Measurements from ENCODE around the gene ABHD14A. TPM values are rescaled to one million over a fixed set of nuclear protein-coding genes. Genes with fewer than 3 reads are reported as not detected.
"Not testable (repeated sequence)": the region's sequence is repeated elsewhere in the genome, so short reads cannot be mapped to it uniquely, and the experiment has no call there.

The ABHD14A gene
- total RNA-seq, 2 experiments from 2014 or later: 6.3 to 7.5 TPM

DNA sequence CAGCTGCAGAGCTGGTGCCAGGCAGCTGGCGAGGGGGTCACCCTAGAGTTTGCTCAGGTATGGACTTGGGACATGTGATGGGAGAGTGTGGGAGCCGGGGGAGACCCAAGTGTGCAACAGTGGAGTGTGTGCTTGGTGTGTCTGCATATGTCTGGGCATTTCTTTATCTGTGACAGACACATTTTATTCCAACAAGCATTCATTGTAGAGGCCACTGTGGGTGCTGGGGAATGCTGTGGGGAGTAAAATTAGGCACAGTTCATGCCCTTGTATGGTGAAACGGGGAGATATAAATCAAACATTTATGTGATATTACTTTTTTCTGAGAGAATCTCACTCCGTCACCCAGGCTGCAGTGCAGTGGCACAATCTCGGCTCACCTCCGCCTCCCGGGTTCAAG, 12.7 kb downstream of the ABHD14A start:
- H3K4me3 Mint-ChIP-seq: no peak overlapping the region
- H3K36me3 Mint-ChIP-seq (ENCODE audit: low read depth): peaks cover 15% of the 10 kb centered on the region
- POLR2A ChIA-PET: interaction anchor here (1.7 kb wide), 1 partner anchor 8 kb away, joined by 5 read pairs; the partner anchor contains the start of gene RPL29
- peaks cover 19% of the 10 kb centered on the region for H3K4me1 Mint-ChIP-seq
- DNase-seq (no peak), ATAC-seq (no peak)
- CTCF ChIA-PET: interaction anchor here (1.2 kb wide), 1 partner anchor 14 kb away, joined by 4 read pairs; the partner anchor contains the start of gene ABHD14B
- H3K27me3 Mint-ChIP-seq: no peaks in the 10 kb centered on the region
- no peaks in the 10 kb centered on the region for H3K9me3 Mint-ChIP-seq (ENCODE audit: low read depth)
- H3K27ac Mint-ChIP-seq: no peak overlapping the region
- intact Hi-C loops (cut with DNase I, micrococcal nuclease): no loop called here

DNA sequence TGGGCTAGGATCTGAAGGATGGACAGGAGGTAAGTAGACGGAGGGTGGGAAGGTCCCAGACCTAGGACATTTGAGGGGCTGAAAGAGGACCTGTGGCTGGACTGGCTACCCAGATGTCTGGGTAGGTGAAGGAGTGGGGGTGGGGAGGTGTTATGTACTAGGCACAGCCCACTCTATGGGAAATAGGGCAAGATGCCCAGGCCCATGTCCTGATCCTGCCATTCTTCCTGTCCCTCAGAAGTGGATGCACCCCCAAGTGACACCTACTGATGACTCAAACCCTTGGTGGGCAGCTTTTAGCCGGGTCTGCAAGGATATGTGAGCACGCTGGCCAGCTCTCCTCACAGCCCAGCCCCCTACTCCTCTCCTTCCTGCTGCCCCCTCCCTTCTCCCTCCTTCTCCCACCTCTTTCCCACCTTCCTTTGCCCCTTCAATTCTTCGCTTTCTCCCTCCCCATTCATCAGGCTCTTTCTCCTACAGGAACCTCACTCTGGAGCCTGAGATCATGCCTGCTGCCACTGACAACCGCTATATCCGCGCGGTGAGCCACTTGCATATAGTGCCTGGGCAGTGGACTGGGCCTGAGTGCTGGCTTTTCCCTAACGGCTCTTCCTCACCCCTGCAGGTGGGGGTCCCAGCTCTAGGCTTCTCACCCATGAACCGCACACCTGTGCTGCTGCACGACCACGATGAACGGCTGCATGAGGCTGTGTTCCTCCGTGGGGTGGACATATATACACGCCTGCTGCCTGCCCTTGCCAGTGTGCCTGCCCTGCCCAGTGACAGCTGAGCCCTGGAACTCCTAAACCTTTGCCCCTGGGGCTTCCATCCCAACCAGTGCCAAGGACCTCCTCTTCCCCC, 13.7 kb downstream of the ABHD14A start:
- CTCF ChIA-PET: interaction anchor here (1.6 kb wide), 1 partner anchor 15 kb away, joined by 3 read pairs; the partner anchor contains the start of gene ABHD14B
- DNase-seq: no peak
- no peak for ATAC-seq
- Mint-ChIP-seq H3K27me3 (no peaks in the 10 kb centered on the region), H3K36me3 (ENCODE audit: low read depth) (peaks cover 23% of the 10 kb centered on the region), H3K4me1 (peaks cover 22% of the 10 kb centered on the region), H3K4me3 (no peak overlapping the region), H3K27ac (peak overlapping the region; percentile 15), H3K9me3 (ENCODE audit: low read depth) (no peaks in the 10 kb centered on the region)
- intact Hi-C loops (cut with DNase I, micrococcal nuclease): no loop called here
- POLR2A ChIA-PET: no interaction called here

DNA sequence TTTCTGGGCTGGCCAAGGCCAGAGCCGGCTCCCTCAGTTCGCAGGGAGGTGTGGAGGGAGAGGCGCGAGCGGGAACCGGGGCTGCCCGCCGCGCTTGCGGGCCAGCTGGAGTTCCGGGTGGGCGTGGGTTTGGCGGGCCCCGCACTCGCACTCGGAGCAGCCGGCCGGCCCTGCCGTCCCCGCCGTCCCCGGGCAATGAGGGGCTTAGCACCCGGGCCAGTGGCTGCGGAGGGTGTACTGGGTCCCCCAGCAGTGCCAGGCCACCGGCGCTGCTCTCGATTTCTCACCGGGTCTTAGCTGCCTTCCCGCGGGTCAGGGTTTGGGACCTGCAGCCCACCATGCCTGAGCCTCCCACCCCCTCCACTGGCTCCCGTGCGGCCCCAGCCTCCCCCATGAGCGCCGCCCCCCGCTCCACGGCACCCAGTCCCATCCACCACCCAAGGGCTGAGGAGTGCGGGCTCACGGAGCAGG, 15.7 kb downstream of the ABHD14A start:
- intact Hi-C loops (cut with DNase I, micrococcal nuclease): loop anchor here (10.0 kb wide), 2 partner anchors 284 to 1354 kb away; partner anchors contain the start of genes DCP1A (in 1 of the 2) and WDR82 (in 1 of the 2)
- Mint-ChIP-seq H3K36me3 (ENCODE audit: low read depth) (peaks cover 43% of the 10 kb centered on the region), H3K4me1 (peaks cover 23% of the 10 kb centered on the region)
- H3K27ac Mint-ChIP-seq; H3K27me3 Mint-ChIP-seq; DNase-seq; ATAC-seq; H3K4me3 Mint-ChIP-seq; H3K9me3 Mint-ChIP-seq (ENCODE audit: low read depth): not testable (repeated sequence)
- ChIA-PET POLR2A (interaction anchor here (0.8 to 4.5 kb wide), 3 partner anchors 8 to 164 kb away, joined by 3 to 43 read pairs (median 3); partner anchors contain the start of genes ACY1, POC1A and RRP9), CTCF (interaction anchor here (3.5 kb wide), 1 partner anchor 8 kb away, joined by 25 read pairs; the partner anchor contains the start of gene ACY1)

DNA sequence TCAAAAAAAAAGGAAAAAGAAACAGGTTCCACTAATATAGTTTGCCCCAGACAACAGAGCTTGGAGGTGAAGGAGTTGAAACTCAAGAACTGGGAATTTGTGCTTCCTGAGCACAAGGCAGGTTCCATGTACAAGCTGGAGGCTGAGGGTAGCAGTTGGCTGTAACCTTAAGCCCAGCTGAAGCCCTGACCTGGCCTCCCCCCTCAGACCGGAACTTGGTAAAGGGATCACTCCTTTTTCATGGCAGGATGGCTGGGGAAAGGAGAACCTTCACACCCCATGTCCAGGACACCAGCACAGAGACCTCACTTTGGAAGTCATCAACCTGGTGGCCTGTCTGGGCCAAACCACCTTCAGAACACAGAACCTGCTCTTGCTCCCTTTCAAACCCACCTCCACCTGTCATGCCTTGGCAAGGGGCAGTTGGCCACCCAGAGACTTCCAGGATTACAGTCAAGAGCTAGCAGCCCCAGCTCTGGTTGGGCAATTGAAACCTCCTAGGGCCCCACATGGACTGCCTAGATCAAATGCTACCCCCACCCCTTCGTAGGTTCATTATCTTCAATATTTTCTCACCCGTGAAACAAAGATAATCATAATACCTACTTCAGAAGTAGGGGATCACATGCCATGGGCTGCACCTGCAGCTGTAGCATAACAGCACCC, 17.3 kb downstream of the ABHD14A start:
- H3K4me3 Mint-ChIP-seq: peak overlapping the region; percentile 100
- intact Hi-C loops (cut with DNase I, micrococcal nuclease): loop anchor here (10.0 kb wide), 2 partner anchors 283 to 1353 kb away; partner anchors contain the start of genes DCP1A (in 1 of the 2) and WDR82 (in 1 of the 2)

DNA sequence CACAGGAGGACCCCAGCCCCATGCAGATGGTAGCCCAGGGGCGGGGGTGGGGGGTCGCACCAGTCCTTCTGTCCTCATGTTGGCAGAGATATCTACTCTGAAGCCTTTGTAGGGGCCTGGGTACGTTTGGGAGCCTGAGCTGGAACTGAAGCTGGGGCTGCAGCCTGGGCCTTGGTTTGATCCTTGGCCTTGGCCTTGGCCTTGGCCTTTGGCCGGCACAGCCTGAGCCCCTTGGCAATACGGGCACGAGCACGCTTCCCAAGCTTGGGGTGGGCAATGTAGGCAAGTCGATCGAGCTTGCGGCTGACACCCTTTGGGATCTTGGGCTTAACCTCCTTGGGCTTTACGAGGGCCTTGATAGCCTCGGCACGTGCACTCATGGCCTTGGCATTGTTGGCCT, 18.8 kb downstream of the ABHD14A start:
- not testable (repeated sequence) for DNase-seq; H3K9me3 Mint-ChIP-seq (ENCODE audit: low read depth); H3K27me3 Mint-ChIP-seq; ATAC-seq
- CTCF ChIA-PET: interaction anchor here (0.6 to 3.5 kb wide), 3 partner anchors 11 to 131 kb away, joined by 3 to 25 read pairs (median 8); partner anchors contain the start of genes ABHD14B and ACY1
- Mint-ChIP-seq H3K27ac (peak overlapping the region; percentile 100), H3K36me3 (ENCODE audit: low read depth) (peaks cover 46% of the 10 kb centered on the region), H3K4me1 (peaks cover 26% of the 10 kb centered on the region), H3K4me3 (peak overlapping the region; percentile 100)
- POLR2A ChIA-PET: interaction anchor here (0.6 to 4.5 kb wide), 4 partner anchors 10 to 258 kb away, joined by 3 to 43 read pairs (median 7); partner anchors contain the start of gene ACY1
- intact Hi-C loops (cut with DNase I, micrococcal nuclease): loop anchor here (2.0 to 10.0 kb wide), 3 partner anchors 19 to 1351 kb away; partner anchors contain the start of genes ABHD14A (in 1 of the 2), ABHD14B (in 1 of the 2), DCP1A (in 1 of the 2) and WDR82 (in 1 of the 2)

More for the DNA sequence above, 17.3 kb downstream of the ABHD14A start:
- Mint-ChIP-seq H3K27ac (peak overlapping the region; percentile 100), H3K9me3 (ENCODE audit: low read depth) (no peaks in the 10 kb centered on the region), H3K4me1 (peaks cover 26% of the 10 kb centered on the region), H3K27me3 (no peaks in the 10 kb centered on the region), H3K36me3 (ENCODE audit: low read depth) (peaks cover 46% of the 10 kb centered on the region)
- POLR2A ChIA-PET: interaction anchor here (0.6 to 4.5 kb wide), 7 partner anchors 9 to 544 kb away, joined by 3 to 43 read pairs (median 4); partner anchors contain the start of genes ABHD14A, ACY1 and UQCC5
- no peak for ATAC-seq
- DNase-seq: no peak
- CTCF ChIA-PET: interaction anchor here (1.0 to 3.5 kb wide), 3 partner anchors 9 to 18 kb away, joined by 3 to 25 read pairs (median 5); partner anchors contain the start of genes ABHD14B and ACY1

DNA sequence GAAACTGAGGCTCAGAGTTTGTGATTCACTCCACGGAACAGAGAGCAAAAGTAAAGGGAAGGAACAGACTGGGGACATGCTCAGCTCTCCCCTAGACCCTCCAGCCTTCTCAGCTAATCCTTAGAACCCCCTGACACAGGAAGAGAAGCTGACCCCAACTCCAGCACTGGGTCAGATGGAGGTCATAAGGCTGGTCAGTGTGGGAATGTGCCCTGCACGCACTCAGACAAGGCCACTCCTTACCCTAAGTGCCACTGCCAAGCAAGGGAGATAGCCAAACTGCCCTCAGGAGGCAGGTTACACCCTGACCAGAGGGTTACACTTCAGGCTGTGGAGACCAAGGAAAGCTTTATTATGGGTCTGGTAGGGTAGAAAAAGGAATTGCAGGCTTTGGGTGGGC, 19.7 kb downstream of the ABHD14A start:
- no peaks in the 10 kb centered on the region for H3K27me3 Mint-ChIP-seq
- DNase-seq: no peak
- no peak for ATAC-seq
- intact Hi-C loops (cut with DNase I, micrococcal nuclease): loop anchor here (2.0 to 10.0 kb wide), 3 partner anchors 20 to 1350 kb away; partner anchors contain the start of genes ABHD14A (in 1 of the 2), ABHD14B (in 1 of the 2), DCP1A (in 1 of the 2) and WDR82 (in 1 of the 2)
- H3K27ac Mint-ChIP-seq: peak overlapping the region; percentile 100
- ChIA-PET POLR2A (interaction anchor here (0.6 to 4.5 kb wide), 3 partner anchors 11 to 173 kb away, joined by 3 to 43 read pairs (median 34); partner anchors contain the start of gene ACY1), CTCF (interaction anchor here (0.6 to 2.4 kb wide), 4 partner anchors 12 to 228 kb away, joined by 3 to 24 read pairs (median 10); partner anchors contain the start of genes ABHD14B, ACY1 and DUSP7)
- peak overlapping the region; percentile 100 for H3K4me3 Mint-ChIP-seq
- peaks cover 46% of the 10 kb centered on the region for H3K36me3 Mint-ChIP-seq (ENCODE audit: low read depth)
- peaks cover 26% of the 10 kb centered on the region for H3K4me1 Mint-ChIP-seq
- no peaks in the 10 kb centered on the region for H3K9me3 Mint-ChIP-seq (ENCODE audit: low read depth)

DNA sequence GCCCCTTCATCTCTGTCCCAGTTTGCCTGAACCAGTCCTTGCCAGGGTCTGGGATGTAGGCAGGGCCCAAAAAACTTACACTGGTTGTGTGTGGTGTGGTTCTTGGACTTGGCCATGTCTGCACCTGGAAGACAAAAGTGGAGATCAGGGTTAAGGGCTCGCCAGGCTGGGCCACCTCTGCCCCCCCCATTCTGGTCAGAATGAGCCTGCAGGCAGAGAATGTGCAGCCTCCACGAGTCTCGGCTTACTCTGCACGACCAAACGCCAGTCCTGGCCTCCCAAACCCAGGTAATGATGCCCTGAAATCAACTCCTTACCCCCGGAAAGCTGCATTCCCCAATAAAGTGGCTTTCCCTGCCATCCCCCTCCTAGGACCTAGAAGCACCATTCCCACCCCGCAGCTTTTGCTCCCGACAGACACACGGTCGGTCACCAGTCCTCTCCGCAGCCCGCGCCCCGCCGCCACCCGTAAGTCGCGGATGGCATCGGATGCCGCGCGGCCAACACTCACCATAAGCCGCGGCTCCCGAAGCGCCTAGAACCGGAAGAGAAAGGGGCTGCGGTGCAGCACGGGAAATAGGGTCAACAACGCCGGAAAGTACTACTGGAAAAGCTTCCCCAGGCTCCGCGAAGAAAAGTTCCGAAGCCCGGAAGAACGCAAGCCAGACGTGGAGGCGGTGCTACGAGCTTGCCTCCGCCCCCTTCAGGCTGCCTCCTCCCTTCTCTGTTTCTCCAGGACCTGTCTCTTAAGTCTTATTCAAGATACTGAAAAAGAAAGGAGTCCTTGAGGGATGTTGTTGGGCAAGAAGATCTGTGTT, 20.7 kb downstream of the ABHD14A start, which contains the start of gene RPL29:
TSS of gene RPL29 (minus strand) at position 550 of the 818 bp plus-strand sequence. CDS start at position 116, 434 bp downstream.
- intact Hi-C loops (cut with DNase I, micrococcal nuclease): loop anchor here (1.0 to 10.0 kb wide), 12 partner anchors 12 to 1643 kb away; partner anchors contain the start of genes ABHD14B (in 2 of the 2), ACY1 (in 2 of the 2), PARP3 (in 2 of the 2) and WDR82 (in 2 of the 2)
- no peaks in the 10 kb centered on the region for H3K9me3 Mint-ChIP-seq (ENCODE audit: low read depth)
- peaks cover 46% of the 10 kb centered on the region for H3K36me3 Mint-ChIP-seq (ENCODE audit: low read depth)
- ChIA-PET CTCF (interaction anchor here (0.7 to 2.4 kb wide), 15 partner anchors 13 to 159 kb away, joined by 3 to 24 read pairs (median 4); partner anchors contain the start of genes ABHD14B, ACY1, DUSP7 and PARP3), POLR2A (interaction anchor here (0.6 to 1.9 kb wide), 14 partner anchors 9 to 495 kb away, joined by 3 to 34 read pairs (median 5); partner anchors contain the start of genes ABHD14B, ACY1, DUSP7 and PARP3)
- peak within 1 kb of the TSS; percentile 100 for H3K27ac Mint-ChIP-seq
- H3K27me3 Mint-ChIP-seq: no peaks in the 10 kb centered on the region
- peaks cover 26% of the 10 kb centered on the region for H3K4me1 Mint-ChIP-seq
- peak; percentile 96 for DNase-seq
- ATAC-seq: peak; percentile 95
- peak within 1 kb of the TSS; percentile 100 for H3K4me3 Mint-ChIP-seq

DNA sequence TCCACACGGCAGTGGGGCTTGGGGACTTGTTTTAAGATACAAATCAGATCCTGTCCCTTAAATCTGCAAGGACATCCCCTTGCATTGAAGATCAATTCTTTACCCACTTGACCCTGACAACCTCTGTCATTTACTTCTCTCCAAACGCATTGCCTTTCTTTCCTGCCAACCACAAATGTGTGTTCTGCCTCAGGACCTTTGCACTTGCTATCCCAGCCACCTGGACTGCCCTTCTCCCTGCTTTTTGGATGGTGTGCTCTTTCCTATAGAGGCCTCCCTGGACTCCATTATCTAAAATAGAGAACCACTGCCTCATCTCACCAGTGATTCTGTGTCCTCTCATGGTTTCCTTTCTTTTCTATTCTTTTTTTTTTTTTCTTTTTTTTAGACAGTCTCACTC, 22.3 kb downstream of the ABHD14A start:
- DNase-seq (no peak), ATAC-seq (no peak)
- peak overlapping the region; percentile 1 for H3K27ac Mint-ChIP-seq
- no peaks in the 10 kb centered on the region for H3K9me3 Mint-ChIP-seq (ENCODE audit: low read depth)
- ChIA-PET POLR2A (no interaction called here), CTCF (interaction anchor here (1.4 kb wide), 1 partner anchor 342 kb away, joined by 6 read pairs; no protein-coding TSS in a partner anchor)
- H3K36me3 Mint-ChIP-seq (ENCODE audit: low read depth): peaks cover 35% of the 10 kb centered on the region
- no peaks in the 10 kb centered on the region for H3K27me3 Mint-ChIP-seq
- peak overlapping the region; percentile 5 for H3K4me3 Mint-ChIP-seq
- intact Hi-C loops (cut with DNase I, micrococcal nuclease): loop anchor here (5.0 to 10.0 kb wide), 5 partner anchors 225 to 1645 kb away; partner anchors contain the start of genes CYB561D2 (in 1 of the 2), DCP1A (in 1 of the 2), MANF (in 1 of the 2) and NPRL2 (in 1 of the 2)
- H3K4me1 Mint-ChIP-seq: peaks cover 25% of the 10 kb centered on the region

DNA sequence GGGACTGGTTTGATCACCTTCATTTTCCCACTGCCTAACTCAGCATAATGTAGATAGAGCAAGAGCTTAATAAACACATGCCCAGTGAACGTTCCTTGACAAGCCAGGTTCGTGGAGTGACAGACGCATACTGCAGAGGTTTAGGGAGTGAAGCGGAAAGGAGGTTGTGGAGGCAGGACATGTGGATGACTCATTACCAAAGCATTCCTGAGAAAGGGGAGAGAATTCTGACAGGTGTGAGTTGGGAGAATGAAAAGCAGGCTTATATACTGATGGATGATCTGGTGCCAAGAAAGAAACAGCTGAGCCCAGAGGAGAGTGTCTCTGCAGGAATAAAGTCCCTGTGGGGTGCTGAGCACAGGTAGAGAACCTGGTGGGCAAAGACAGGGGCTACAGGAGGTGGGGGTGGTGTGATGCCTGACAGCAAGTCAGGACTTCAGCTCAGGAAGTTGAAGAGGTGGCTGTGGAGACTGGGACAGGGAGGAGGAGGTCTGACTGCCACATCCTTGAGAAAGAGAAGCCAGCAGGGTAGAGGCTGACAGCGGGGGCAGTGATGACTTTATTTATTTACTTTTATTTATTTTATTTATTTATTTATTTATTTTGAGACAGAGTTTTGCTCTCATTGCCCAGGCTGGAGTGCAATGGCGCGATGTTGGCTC, 23.2 kb downstream of the ABHD14A start:
- Mint-ChIP-seq H3K36me3 (ENCODE audit: low read depth) (peaks cover 27% of the 10 kb centered on the region), H3K27me3 (no peaks in the 10 kb centered on the region), H3K9me3 (ENCODE audit: low read depth) (no peaks in the 10 kb centered on the region), H3K4me1 (peaks cover 17% of the 10 kb centered on the region), H3K27ac (no peak overlapping the region), H3K4me3 (no peak overlapping the region)
- CTCF ChIA-PET: interaction anchor here (0.6 to 1.6 kb wide), 6 partner anchors 15 to 342 kb away, joined by 3 to 7 read pairs (median 6); partner anchors contain the start of genes ACY1, DUSP7 and WDR82
- intact Hi-C loops (cut with DNase I, micrococcal nuclease): loop anchor here (5.0 to 10.0 kb wide), 5 partner anchors 224 to 1646 kb away; partner anchors contain the start of genes CYB561D2 (in 1 of the 2), DCP1A (in 1 of the 2), MANF (in 1 of the 2) and NPRL2 (in 1 of the 2)
- POLR2A ChIA-PET: interaction anchor here (0.6 kb wide), 1 partner anchor 160 kb away, joined by 5 read pairs; no protein-coding TSS in a partner anchor
- ATAC-seq (no peak), DNase-seq (no peak)
